Inferior parietal cortex (tissue), 1 donor: ENCODE results near the gene EOLA2.
"Not testable (repeated sequence)": the region's sequence is repeated elsewhere in the genome, so short reads cannot be mapped to it uniquely, and the experiment has no call there.

Experiments used
- DNase-seq: peaks from one replicate; pipeline ENCODE4 v3.0.0-alpha.2; 2016; ENCODE audit errors: extremely low spot score

Gene EOLA2

DNA sequence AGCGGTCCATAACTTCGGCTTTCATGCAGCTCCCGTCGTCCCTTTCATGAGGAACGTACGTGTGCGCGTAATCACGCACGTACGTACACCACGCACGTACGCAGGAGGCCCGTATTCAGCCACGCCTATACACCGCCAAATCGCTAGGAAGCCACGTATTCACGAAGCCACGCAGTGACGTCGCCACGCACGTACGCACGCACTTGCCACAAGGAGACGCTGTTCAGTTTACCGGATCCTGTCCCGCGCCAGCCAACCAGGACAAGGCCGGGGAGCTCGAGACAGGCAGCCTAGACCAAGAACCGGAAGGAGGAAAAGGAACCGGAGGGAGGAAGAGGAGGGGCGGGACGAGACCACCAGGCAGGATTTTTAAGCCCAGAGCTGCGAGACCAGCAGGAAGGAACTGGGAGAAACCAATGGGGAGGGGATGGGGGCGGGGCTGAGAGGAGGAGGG lies at the start of gene EOLA2:
EOLA2 (minus strand) TSS at position 65 of the 454 bp plus-strand sequence. CDS start 4,617 bp downstream, outside the sequence.
- DNase-seq = peak; percentile 92

DNA sequence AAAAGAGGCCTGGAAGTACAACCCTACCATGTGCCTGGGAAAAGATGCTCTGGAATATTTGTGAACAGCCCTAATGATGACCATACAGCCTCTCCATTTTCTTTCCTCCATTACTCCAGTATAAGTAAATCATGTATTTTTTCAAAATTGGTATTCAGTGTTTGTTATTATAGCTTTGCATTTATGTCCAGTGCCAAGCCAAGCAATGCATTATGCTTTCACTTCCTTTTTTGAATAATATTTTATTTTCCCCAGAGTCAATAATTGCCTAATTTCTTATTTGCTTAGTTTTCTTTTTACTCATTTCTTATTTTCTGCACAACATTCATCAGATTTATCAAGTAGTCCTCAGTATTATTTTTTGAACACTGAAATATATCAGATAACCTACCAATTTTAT lies 49.3 kb upstream of the EOLA2 start:
- no peak for DNase-seq

DNA sequence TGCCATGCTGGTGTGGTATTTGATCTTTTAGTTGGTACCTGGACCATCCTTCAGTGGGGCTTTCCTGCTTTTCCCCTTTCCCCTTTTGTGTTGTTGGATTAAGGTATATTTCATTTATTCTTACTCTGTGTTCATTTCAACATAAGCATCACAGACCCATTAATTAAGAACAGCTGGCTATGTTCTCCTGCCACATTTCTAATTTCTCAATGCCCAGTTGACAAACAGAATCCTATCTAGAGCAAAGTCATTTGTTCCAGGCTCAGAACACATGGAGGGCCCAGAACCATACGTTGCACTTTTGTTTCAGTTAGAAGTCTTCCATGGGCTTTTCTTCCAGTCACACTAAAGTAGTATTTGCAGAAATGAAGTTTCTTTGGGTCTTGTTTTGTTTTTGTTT lies 46.1 kb upstream of the EOLA2 start:
- DNase-seq = no peak

DNA sequence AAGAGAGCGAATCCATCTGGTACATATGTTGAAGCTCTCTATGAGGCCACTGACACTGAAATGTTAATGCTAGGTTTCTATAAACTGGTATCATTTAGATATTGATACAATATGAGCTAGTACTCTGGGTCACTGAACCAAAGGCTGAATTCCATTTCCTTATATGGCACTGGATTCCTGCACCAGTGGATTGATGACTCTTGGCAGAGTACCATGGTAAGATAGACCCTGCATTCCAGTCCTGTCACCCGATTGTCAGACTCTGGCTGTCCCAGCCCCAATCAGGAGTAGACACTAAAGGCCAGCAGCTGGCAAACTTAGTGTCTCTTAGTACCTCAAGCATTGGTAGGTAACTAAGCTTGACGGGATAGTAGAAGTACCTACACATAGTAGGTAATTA lies 44.0 kb upstream of the EOLA2 start:
- no peak for DNase-seq

DNA sequence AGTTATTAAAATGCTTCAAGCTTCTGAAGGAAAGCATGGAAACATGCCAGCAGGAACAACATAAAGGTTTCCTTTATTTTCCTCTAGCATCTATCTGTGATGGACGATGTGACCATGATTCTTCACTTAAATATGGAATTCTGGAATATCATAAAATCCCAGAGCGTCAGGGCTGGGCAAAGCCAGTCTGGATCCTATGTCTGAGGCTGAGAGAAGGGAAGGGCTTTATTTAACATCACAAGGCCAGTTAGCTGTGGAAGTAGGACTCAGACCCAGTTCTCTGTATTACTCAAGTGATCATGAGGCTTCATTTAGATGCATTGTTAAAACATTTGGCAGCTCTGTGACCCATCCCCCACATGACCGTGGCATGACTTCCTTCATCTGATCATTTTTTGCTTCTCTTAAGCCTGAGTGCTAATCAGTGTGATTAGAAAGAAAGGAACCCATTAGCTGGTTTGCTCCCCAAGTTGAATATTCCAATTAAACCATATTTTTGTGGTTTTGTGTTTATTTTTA lies 40.9 kb upstream of the EOLA2 start:
- DNase-seq = no peak

DNA sequence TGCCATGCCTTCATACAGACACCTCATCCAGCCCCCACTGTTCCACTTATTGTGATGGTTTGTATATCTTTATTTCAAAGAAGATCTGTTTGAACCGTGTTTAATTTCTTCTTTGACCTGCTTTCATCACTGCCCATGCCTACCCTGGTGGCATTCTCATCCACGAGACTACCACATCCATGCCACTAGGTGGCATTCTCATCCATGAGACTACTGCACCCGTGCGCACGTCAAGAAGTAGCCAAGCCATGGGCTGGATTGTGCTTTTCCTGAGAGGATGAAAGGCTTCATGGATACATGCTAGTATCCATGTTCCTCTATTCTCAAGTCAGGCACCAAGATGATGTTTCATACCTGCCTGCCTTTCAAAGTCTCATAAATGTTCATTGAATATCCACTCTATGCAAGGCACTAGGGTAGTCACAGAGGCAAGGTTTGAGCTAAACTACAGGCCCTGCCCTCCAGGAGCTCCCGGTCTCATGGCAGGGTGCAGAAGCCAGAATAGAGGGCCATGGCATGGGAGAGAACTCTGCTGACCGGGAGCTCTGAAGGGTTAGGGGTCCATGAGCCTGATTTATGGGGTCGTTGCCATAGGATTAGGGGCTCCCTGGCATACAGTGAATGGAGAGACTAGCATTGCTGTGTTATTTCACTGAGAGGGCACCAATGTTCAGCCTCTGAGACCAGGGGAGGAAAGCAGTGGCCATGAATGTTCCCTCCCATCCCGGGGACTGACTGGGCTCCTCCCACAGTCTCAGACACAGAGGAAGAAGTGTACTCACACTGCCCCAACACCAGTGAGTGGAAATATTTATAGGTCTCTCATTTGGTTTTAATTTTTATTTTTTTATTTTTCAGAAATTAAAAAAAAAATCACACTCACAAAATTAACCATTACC lies 24.8 kb upstream of the EOLA2 start:
- peak; percentile 73 for DNase-seq

DNA sequence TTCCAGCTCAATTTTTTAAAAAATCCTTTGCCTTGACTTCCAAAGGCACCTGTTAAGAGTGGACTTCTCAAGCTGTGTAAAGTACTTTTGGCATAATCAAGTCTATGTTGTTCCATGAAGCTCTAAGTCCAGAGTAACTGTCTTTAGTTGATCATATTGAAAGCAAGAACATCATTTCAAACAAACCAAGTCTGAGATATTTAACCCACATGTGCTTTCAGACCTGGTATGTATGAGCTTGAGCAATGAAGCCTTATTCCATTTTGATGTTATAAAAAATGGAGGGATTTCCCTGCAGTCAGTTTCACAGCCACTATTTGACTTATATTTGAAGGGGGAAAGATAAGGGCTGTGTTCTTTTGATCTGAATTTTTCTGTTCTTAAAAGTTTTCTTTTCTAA lies 23.7 kb upstream of the EOLA2 start:
- DNase-seq = no peak

DNA sequence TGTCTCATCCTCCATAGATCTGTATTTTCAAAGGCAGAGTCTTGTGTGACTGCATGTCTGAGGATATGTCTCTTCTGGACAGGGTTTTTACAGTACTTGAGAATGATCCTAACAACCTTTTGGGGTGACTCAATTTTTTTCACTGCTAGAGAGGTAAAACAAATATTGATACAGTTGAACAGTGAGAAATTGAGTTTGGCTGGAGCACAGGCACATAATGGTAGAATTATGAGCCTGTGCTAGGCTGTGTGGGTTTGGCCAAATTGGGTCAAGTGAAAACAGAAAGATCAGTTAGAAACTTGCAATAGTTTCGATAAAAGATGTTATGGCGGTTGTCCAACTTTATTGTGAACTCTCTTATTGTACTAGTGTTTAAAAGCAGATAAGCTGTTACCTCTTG lies 23.3 kb upstream of the EOLA2 start:
- no peak for DNase-seq

DNA sequence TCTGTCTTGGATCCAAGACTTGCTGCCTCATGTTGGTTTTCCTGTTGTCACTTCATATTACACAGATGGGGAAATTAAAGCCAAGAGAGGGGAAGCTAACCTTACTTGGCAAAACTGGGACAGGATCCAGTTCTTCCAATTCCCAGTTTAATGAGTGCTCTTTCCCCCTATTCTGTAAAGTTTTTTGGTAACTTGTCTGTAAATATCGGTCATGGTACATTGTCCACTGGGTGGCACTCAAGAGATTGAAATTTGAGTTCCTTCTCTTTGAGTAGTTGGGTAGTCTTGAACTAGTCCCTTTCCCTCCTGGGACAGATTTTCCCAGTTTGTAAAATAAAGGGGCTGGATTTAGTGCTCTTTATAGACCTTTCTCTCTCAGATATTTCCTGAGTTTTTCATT lies 12.4 kb upstream of the EOLA2 start:
- peak; percentile 36 for DNase-seq

DNA sequence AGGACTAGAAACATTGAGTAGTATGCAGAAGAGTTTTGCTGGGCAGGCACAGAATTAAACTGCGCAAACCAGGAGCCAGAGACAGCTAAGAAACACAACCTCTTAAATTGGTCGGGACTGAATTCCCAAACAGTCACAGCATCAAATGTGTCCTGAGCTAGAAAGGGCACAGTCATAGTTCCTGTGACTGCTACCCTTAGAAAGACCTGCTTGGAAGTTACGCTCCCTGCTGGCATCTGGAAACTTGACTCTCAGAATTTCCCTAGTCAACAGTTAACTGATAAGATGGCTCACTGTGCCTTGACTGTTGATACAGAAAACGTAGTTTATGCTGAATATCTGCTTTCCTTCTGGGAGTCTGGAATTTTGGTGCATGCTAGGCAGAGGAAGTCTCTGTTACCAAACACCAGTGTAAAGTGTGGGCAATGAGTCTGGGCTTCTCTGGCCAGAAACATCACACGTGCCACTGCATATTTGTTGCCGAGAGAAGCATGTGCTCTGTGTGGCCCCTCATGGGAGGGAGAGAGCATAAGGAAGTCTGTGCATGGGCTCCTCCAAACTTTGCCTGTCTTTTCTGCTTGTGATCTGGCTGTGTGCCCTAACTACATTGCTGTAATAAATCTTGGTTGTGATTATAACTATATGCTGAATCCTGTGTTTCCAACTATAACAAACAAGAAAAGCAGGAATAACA lies 11.6 kb upstream of the EOLA2 start:
- DNase-seq = no peak

DNA sequence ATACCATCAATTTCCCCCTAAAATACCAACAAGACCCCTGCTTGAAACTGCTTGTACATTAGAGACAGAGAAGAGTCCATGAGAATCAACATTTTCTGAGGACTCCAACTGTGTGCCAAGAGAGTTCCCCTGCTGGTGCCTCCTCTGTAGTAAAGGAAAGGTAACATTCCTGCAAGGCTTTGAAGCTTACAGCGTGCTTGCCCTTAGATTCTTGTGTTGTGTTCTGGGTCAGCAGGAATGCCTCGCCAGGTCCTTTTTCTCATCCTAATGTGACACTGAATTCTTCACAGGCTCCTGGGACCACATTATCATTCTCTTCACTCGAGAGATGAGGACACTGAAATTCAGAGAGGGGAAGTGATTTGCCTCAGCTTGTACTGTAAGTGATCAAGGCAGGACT lies 9.7 kb upstream of the EOLA2 start:
- DNase-seq = no peak

DNA sequence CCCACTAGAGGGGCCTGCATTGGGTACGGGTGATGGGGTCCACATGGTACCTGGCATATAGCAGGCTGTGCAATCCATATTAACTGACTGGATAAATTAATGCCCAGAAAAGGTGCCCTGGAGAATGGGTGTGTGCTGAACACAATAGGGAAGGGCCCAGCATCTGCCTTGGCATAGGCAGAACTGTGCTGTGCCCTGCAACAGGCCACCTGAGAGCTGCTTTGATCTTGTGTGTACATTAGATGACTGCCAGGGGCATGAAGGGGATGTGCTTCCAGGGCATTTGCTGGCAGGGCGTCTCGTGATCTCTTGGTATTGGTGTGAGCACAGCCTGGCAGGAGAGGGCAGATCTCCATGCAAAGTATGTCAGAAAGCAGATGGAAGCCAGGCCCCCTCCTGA lies 8.6 kb upstream of the EOLA2 start:
- not testable (repeated sequence) for DNase-seq

DNA sequence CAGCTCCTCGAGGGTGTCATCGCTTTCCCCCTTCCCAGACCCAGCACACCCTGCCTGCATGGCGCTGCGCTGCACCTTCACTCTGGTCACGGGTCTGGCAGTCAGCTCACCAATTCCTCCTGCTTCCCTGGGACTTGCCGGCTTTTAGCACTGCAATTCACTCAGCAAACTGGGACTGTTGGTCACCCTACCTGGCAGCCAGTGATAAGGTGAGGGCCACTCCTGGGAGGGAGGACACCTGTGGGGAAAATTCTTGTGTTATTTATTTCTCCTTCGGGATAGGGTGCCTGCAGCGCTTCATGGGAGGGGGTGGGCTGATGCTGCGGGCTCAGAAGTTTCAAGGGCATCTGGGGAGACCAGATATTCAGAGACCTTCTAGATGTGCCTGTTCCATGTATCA lies 7.5 kb upstream of the EOLA2 start:
- DNase-seq = not testable (repeated sequence)

DNA sequence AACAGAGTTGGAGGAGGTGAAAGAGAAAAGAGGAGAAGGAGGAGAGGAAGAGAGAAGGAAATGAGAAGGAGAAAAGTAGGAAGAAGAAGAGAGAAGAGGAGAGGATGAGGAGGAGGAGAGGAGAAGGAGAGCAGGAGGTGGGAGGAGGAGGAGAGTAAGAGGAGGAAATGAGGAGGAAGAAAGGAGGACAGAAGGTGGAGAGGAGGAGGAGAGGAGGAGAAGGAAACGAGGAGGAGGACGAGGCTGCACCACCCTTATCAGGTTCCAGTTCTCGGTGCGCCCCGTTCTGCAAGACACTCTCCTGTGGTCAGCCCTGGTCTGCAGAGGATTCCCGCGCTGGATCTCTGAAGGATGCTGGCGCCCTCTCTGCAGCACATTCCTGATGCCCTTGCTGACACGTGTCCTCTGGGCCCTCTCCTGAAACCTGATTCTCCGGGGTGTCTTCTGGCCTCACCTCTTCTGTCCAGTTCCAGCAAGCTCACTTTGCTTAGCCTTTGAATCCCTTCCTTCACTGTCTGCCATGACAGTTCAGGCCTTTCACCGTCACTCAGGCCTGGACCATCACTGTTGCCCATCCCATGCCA lies 6.9 kb upstream of the EOLA2 start:
- not testable (repeated sequence) for DNase-seq

DNA sequence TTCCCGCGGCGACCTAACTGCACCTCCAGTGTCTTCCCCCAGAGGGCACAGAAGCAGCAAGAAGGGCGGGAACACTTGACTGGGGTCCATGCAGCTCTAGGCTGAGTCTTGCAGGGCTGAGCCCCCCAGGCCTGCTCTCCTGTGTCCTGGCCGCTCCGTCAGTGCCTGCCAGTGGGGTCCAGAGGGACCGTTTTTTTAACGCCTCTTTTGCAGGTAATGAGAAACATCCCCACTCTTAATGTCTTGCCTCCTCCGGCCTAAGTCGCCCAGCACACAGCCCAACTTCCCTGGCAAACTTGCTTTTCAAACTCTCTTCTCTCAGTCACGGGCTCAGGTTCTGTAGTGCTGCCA lies 2.4 kb upstream of the EOLA2 start:
- not testable (repeated sequence) for DNase-seq

DNA sequence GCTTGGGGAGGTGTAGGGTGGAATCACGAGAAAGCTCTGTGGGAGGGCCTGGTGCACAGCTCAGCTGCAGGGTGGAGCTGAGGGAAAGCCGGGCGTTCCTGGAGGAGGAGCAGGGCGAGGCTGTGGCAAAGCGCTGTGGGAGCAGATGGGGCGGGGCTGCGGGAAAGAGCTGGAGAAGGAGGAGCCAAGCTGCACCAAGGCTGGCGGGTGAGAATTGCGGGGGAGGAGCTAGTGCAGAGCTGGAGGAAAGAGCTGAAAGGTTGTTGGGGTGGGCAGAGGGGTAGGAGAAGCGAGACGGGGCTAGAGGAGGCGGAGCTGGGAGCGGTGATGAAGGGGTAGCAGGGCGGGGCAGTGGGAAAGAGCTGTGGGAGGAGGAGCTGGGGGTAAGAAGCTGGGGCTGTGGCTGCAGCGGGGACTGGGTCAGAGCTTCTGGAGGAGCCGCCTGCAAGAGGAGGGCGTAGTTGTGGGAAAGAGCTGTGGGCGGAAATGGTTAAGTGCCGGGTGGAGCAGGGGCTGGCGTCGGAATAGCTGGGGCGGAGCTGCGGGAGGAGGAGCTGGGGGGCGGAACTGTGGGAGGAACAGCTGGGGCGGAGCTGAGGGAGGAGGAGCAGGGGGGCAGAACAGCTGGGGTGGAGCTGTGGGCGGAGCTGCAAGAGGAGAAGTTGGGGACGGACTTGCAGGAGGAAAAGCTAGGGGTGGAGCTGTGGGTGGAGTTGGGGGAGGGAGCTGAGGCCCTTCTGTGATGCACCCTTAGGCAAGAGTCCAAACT lies 1.8 kb upstream of the EOLA2 start:
- DNase-seq = peak; percentile 67

DNA sequence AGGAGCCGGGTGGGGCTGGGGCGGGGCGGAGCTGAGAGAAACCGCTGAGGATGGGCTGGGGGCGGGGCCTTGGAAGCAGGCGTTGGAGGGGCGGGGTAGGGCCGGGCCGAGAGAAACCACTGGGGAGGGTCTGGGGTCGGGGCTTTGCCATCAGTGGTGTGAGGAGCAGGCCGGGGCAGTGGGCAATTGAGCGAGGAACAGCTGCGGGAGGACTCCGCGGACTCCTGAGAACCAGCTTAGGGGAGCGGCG lies 1.3 kb upstream of the EOLA2 start:
- DNase-seq = no peak

DNA sequence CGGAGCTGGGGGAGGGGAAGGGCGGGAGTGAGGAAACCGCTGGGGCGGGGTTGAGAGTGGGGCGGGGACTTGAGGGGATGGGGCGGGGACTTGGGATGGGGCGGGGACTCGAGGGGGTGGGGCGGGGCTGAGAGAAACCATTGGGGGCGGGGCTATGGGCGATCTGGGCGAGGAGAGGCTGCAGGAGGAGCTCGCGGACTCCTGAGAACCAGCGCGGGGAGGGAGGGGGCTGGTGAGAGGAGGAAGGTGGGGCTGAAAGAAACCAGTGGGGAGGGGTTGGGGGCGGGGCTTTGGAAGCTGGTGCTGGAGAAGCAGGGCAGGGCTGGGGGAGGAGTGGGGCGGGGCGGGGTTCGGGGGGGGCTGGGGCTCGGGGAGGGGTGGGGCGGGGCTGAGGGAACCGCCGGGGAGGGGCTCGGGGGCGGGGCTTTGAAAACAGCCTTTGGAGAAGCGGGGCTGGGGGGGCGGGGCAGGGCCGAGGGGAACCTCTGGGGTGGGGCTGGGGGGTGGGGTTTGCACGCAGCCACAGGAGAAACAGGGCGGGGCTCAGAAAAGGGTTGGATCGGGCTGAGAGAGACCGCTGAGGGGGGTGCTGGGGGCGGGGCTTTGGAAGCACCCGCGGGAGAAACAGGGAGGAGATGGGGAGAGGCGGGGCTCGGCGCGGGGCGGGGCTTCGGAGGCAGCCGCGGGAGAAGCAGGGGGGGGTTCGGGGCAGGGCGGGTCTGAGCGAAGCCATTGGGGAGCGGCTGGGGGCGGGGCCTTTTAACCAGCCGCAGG lies 777 bp upstream of the EOLA2 start:
- peak; percentile 36 for DNase-seq

DNA sequence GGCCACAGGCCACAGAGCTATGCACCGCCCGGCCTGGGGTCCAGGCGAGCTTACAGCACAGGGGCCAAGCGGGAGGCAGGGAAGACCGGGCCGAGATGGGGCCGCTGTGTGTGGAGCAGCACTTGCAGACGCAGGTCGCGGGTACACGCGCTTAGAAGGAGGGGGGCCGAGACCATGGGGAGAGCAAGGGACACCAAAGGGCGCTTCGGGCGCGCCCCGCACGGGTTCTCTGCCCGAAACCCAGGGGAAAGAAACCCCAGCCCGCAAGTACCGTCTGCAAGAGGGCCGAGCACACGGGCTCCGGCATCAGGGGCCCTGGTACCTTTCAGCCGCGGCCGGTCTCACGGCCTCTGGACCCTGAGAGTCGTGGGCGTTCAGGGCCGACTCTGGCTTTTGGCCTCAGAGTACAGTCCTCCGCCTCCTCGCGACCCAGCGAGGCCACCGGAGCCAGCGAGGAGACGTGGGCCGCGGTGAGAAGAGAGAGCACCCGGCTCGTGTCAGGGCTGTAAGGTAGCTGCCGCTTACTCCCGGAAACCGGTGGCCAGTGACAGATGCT lies 342 bp downstream of the EOLA2 start:
- DNase-seq = no peak

DNA sequence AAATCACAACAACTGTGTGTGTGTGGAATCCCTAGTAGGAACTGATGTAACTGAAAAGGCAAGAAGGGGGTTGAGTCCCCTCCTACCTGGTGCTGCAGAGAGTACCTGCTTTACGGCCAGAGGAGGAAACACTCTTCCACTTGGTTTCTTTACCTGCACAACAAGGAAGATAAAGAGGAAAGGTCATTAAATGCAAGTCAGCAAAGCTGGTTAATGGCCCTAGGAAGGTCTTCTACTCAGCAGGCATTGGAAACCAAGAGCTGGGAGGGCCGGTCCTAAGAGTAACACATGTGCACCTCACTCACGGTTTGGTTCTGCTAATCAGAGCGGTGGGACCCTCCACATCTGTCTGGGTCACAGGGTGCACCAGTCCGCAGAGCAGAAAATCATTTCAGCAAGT lies 963 bp downstream of the EOLA2 start:
- not testable (repeated sequence) for DNase-seq

DNA sequence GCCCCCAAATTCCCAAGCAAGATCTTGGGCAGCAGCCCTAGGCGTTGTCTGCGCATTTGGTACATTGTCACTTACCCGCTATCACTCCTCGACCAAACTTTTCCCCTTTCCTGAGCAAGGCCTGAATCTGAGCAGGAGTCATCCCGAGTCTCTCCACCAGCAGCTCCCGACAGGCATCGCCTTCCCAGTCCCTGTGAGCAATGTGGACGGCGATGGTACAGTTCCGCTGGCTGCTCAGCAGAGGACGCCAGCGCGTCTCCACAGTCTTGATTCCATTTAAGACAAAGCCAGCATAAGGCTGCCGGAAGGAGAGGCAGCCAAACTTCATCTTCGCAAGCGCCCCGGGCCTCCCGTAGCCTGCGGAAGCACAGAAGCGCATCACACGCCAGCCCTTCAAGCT lies 4.7 kb downstream of the EOLA2 start:
- DNase-seq = not testable (repeated sequence)
